GM12878 (cell line): Measurements from ENCODE around the gene PPP1R14D. TPM values are rescaled to one million over a fixed set of nuclear protein-coding genes. Genes with fewer than 3 reads are reported as not detected.

Source experiments
- BHLHE40 ChIP-seq, 2 experiments: fragments of 450-650 bp in 1 of 2; IDR thresholded peaks; 2 replicates each; pipeline ENCODE4 v1.6.1; 2011 to 2017; ENCODE audit warnings: low read depth in 2 of 2, borderline replicate concordance in 1 of 2, improper control_type of control experiment in 1 of 2, low read length in 1 of 2, mild to moderate bottlenecking in 1 of 2
- CREM ChIP-seq: IDR thresholded peaks from 2 replicates; pipeline ENCODE4 v1.6.1; 2014; ENCODE audit warnings: antibody characterized with exemption, low read depth
- DPF2 ChIP-seq: fragments of 450-650 bp; IDR thresholded peaks from 2 replicates; pipeline ENCODE4 v1.6.1; 2017; ENCODE audit warnings: mild to moderate bottlenecking
- EGR1 ChIP-seq, 2 experiments: IDR thresholded peaks; 1 replicate in 1 of 2; 2 replicates in 1 of 2; pipeline ENCODE4 v1.6.1; 2011 to 2012; ENCODE audit warnings: low read depth in 2 of 2, low read length in 2 of 2, borderline replicate concordance in 1 of 2, mild to moderate bottlenecking in 1 of 2, moderate library complexity in 1 of 2
- FOS ChIP-seq: IDR thresholded peaks from 3 replicates; pipeline ENCODE4 v1.6.1; 2011; ENCODE audit warnings: borderline replicate concordance; ENCODE audit not compliant: insufficient read length; ENCODE audit errors: extremely low read depth
- GATAD2B ChIP-seq: fragments of 450-650 bp; conservative IDR thresholded peaks from 2 replicates; pipeline ENCODE4 v1.6.1; 2017; ENCODE audit warnings: low read depth, mild to moderate bottlenecking, moderate library complexity
- HDGF ChIP-seq: fragments of 450-650 bp; IDR thresholded peaks from 2 replicates; pipeline ENCODE4 v1.6.1; 2016; ENCODE audit warnings: antibody characterized with exemption
- MEF2B ChIP-seq: fragments of 450-650 bp; IDR thresholded peaks from 2 replicates; pipeline ENCODE4 v1.6.1; 2018; ENCODE audit warnings: mild to moderate bottlenecking, moderate library complexity; ENCODE audit not compliant: partially characterized antibody, poor library complexity, severe bottlenecking
- NBN ChIP-seq: fragments of 450-650 bp; IDR thresholded peaks from 2 replicates; pipeline ENCODE4 v1.6.1; 2016
- SIX5 ChIP-seq: IDR thresholded peaks from 2 replicates; pipeline ENCODE4 v1.6.1; 2011; ENCODE audit warnings: mild to moderate bottlenecking, low read depth, low read length, moderate library complexity; ENCODE audit not compliant: severe bottlenecking
- STAT1 ChIP-seq: fragments of 450-650 bp; conservative IDR thresholded peaks from 2 replicates; pipeline ENCODE4 v1.6.1; 2014; ENCODE audit warnings: antibody characterized with exemption, mild to moderate bottlenecking
- ZNF384 ChIP-seq: IDR thresholded peaks from 2 replicates; pipeline ENCODE4 v1.6.1; 2012; ENCODE audit warnings: low read depth, mild to moderate bottlenecking, low read length, improper control_type of control experiment, borderline replicate concordance
- polyA plus RNA-seq, 11 experiments: library from polyadenylated mRNA; depleted of rRNA in 4 of 11; unstranded in 6 of 11; stranded (reverse) in 5 of 11; fragments of >200 nt; fragmentation: Nextera tagmentation in 4 of 11; fragmentation: Illumina TruSeq in 1 of 11; extraction: Ambion mirVana in 4 of 11; extraction: Trizol in 1 of 11; gene quantifications; 1 replicate in 1 of 11; 2 replicates in 10 of 11; pipeline versions ENCODE4 v1.2.1 to v1.2.3, GENCODE V29; 2011 to 2016; ENCODE audit warnings: inconsistent platforms in 2 of 11, missing spikeins in 2 of 11, low read depth in 1 of 11
- total RNA-seq, 4 experiments: library from RNA; depleted of rRNA in 3 of 4; stranded (reverse); fragments of >200 nt in 3 of 4; fragmentation: Illumina TruSeq in 1 of 4; extraction: Trizol in 1 of 4; gene quantifications; 2 replicates each; pipeline versions ENCODE4 v1.2.1 to v1.2.3, GENCODE V29; 2013 to 2021
- TF ChIP-seq, protein P1 (sequence below): fragments of 450-650 bp; IDR thresholded peaks from 2 replicates; pipeline ENCODE4 v1.6.1; 2017; ENCODE audit warnings: mild to moderate bottlenecking
- TF ChIP-seq, protein P2 (sequence below): fragments of 450-650 bp; IDR thresholded peaks from 2 replicates; pipeline ENCODE4 v1.6.1; 2016; ENCODE audit warnings: mild to moderate bottlenecking

Gene PPP1R14D
- total and polyA plus RNA-seq, 10 of the 15 experiments (the other 5 are each of a cell fraction or from before 2014, with no cell fraction given) = 0.10 TPM; not detected in 9

DNA sequence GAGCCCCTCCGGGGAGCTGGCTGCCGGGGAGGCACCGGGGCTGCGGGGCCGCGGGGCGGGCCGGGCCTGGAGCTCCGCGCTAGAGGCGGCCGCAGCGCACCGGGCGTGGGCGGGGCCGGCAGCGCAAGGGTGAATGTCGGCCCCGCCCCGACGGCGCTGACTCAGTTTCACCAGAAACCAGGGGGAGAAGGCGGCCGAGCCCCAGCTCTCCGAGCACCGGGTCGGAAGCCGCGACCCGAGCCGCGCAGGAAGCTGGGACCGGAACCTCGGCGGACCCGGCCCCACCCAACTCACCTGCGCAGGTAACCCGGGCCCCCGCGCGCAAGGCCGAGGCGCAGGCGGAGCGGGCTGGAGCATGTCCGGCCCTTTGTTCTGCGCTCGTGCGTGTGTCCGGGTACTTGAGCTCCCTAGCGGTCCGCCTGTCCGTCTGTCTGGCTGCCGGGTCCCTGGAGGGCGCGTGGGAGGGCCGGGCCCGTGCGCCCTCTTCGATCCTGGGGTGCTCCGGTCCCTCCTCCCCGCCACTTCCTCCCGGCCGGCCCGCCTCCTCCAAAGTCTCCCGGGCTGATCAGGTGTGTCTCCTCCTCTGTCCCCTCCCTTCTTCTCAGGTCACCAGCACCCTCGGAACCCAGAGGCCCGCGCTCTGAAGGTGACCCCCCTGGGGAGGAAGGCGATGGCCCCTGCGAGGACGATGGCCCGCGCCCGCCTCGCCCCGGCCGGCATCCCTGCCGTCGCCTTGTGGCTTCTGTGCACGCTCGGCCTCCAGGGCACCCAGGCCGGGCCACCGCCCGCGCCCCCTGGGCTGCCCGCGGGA lies 15.6 kb upstream of the PPP1R14D start, which contains the start of gene SPINT1 (continued):
- TF ChIP-seq, protein P1, sequence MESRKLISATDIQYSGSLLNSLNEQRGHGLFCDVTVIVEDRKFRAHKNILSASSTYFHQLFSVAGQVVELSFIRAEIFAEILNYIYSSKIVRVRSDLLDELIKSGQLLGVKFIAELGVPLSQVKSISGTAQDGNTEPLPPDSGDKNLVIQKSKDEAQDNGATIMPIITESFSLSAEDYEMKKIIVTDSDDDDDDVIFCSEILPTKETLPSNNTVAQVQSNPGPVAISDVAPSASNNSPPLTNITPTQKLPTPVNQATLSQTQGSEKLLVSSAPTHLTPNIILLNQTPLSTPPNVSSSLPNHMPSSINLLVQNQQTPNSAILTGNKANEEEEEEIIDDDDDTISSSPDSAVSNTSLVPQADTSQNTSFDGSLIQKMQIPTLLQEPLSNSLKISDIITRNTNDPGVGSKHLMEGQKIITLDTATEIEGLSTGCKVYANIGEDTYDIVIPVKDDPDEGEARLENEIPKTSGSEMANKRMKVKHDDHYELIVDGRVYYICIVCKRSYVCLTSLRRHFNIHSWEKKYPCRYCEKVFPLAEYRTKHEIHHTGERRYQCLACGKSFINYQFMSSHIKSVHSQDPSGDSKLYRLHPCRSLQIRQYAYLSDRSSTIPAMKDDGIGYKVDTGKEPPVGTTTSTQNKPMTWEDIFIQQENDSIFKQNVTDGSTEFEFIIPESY = no peak
- TF ChIP-seq EGR1 (IDR thresholded peaks at IDR 0.05; ENCODE audit: borderline replicate concordance in 1 of 2, low read depth in 2 of 2, low read length in 2 of 2) = peak in 1 of 2 experiments; percentile 61; a peak in 1 of 3 replicates
- no peak for TF ChIP-seq SIX5
- 0 out of 2 replicates have a peak, but pooled peaks have one; percentile 23 for TF ChIP-seq HDGF
- TF ChIP-seq MEF2B = peak; percentile 35
- peak; percentile 44 to 90; a peak in 3 of 4 replicates for TF ChIP-seq BHLHE40 (IDR thresholded peaks at IDR 0.05; ENCODE audit: borderline replicate concordance in 1 of 2, low read depth in 2 of 2, low read length in 1 of 2)
- no peak for TF ChIP-seq FOS
- TF ChIP-seq GATAD2B = peak; percentile 69; the same call in 1 of the 2 replicates
- peak; percentile 41; the same call in 1 of the 2 replicates for TF ChIP-seq NBN
- TF ChIP-seq ZNF384 = no peak
- TF ChIP-seq STAT1 = no peak
- TF ChIP-seq CREM = no peak
- peak; percentile 60; the same call in 1 of the 2 replicates for TF ChIP-seq DPF2
- TF ChIP-seq, protein P2, sequence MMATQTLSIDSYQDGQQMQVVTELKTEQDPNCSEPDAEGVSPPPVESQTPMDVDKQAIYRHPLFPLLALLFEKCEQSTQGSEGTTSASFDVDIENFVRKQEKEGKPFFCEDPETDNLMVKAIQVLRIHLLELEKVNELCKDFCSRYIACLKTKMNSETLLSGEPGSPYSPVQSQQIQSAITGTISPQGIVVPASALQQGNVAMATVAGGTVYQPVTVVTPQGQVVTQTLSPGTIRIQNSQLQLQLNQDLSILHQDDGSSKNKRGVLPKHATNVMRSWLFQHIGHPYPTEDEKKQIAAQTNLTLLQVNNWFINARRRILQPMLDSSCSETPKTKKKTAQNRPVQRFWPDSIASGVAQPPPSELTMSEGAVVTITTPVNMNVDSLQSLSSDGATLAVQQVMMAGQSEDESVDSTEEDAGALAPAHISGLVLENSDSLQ = peak; percentile 44
- TF ChIP-seq, all 136 proteins: peak for 15
